Esophagus muscularis mucosa (tissue), 4 donors: Measurements from ENCODE around the gene PARP14. TPM values are rescaled to one million over a fixed set of nuclear protein-coding genes. Genes with fewer than 3 reads are reported as not detected.
A peak's percentile ranks its signal among the peaks of the same experiment; 100 is the strongest.
"Not testable (repeated sequence)": the region's sequence is repeated elsewhere in the genome, so short reads cannot be mapped to it uniquely, and the experiment has no call there.

ENCODE experiments used
- DNase-seq: peaks from one replicate; pipeline ENCODE4 v3.0.0-alpha.2; 2017; ENCODE audit errors: extremely low spot score
- H3K27ac ChIP-seq, 4 donors: fragments of 200-600 bp; sonication (generic); replicated peaks in 1 of 4; 1 replicate in 3 of 4; 2 replicates in 1 of 4; pipeline ENCODE4 v1.5.1; 2016 to 2019; ENCODE audit warnings: mild to moderate bottlenecking in 1 of 4
- H3K27me3 ChIP-seq, 4 donors: fragments of 200-600 bp; sonication (generic); one replicate each; pipeline versions ENCODE4 v1.5.1 to v1.6.0; 2016 to 2019
- H3K36me3 ChIP-seq, 4 donors: fragments of 200-600 bp; sonication (generic); one replicate each; pipeline ENCODE4 v1.5.1; 2016 to 2019
- H3K4me1 ChIP-seq, 4 donors: fragments of 200-600 bp; sonication (generic); one replicate each; pipeline ENCODE4 v1.5.1; 2016 to 2019
- H3K4me3 ChIP-seq, 4 donors: fragments of 200-600 bp; sonication (generic); 1 replicate in 2 of 4; 2 replicates in 2 of 4; pipeline ENCODE4 v1.5.1; 2016 to 2019; ENCODE audit warnings: mild to moderate bottlenecking in 4 of 4, moderate library complexity in 1 of 4
- H3K9me3 ChIP-seq, 4 donors: fragments of 200-600 bp; sonication (generic); 1 replicate in 3 of 4; 2 replicates in 1 of 4; pipeline ENCODE4 v1.5.1; 2016 to 2019
- CTCF ChIP-seq, 3 experiments: fragments of 200-600 bp in 2 of 3; fragments of 450-650 bp in 1 of 3; sonication (generic) in 2 of 3; IDR thresholded peaks; one replicate each; pipeline ENCODE4 v1.5.1; 2017 to 2019; ENCODE audit warnings: antibody characterized with exemption in 3 of 3, mild to moderate bottlenecking in 2 of 3, moderate library complexity in 1 of 3
- EP300 ChIP-seq: sonication (generic); formaldehyde crosslinking; IDR thresholded peaks from one replicate; pipeline ENCODE4 v1.6.1; 2017; ENCODE audit warnings: antibody characterized with exemption
- POLR2A ChIP-seq: fragments of 450-650 bp; IDR thresholded peaks from one replicate; pipeline ENCODE4 v1.6.1; 2017; ENCODE audit warnings: antibody characterized with exemption, moderate library complexity, mild to moderate bottlenecking, low read depth
- POLR2AphosphoS5 ChIP-seq, 2 donors: sonication (generic); formaldehyde crosslinking; IDR thresholded peaks; one replicate each; pipeline ENCODE4 v1.6.1; 2017; ENCODE audit warnings: antibody characterized with exemption in 2 of 2
- WGBS: methylation state at CpG from one replicate; pipeline ENCODE4 v1.1.5; 2018; 5-methylcytosine and 5-hydroxymethylcytosine counted together
- intact Hi-C: fragments of 100-400 bp; cut with DNase I; formaldehyde crosslinking; loops from one replicate; pipeline ENCODE4 v1.15.1; 2023
- total RNA-seq, 4 donors: library from RNA; depleted of rRNA; stranded (reverse); fragments of >200 nt; gene quantifications; one replicate each; pipeline versions ENCODE4 v1.1.0 to v1.2.1, GENCODE V29; 2016

Gene PARP14
- total RNA-seq, 4 donors from 2014 or later = 21.4 to 34.1 (median 22.5) TPM

GRCh38 chr3:122679085-122679881 lies 1.4 kb upstream of the PARP14 start:
- TF ChIP-seq POLR2AphosphoS5 (IDR thresholded peaks at IDR 0.05) = peak; percentile 15 to 56
- no peak for TF ChIP-seq POLR2A
- TF ChIP-seq EP300 = no peak
- TF ChIP-seq CTCF (IDR thresholded peaks at IDR 0.05) = peak; percentile 82 to 90 (median 83)
- Histone ChIP-seq H3K27me3 (no peaks in the 10 kb centered on the region), H3K36me3 (no peaks in the 10 kb centered on the region), H3K4me1 (peaks cover 20 to 46% (median 38%) of the 10 kb centered on the region in 4 donors), H3K27ac (peak overlapping the region; percentile 94 to 97 (median 94)), H3K4me3 (peak overlapping the region; percentile 91 to 94 (median 93)), H3K9me3 (no peaks in the 10 kb centered on the region)
- DNase-seq = peak; percentile 98
- 10% methylated on average over 16 of the region's 16 CpGs for WGBS
- intact Hi-C loops = loop anchor here (2.0 to 5.0 kb wide), 4 partner anchors 118 to 1132 kb away; partner anchors contain the start of gene POLQ

DNA sequence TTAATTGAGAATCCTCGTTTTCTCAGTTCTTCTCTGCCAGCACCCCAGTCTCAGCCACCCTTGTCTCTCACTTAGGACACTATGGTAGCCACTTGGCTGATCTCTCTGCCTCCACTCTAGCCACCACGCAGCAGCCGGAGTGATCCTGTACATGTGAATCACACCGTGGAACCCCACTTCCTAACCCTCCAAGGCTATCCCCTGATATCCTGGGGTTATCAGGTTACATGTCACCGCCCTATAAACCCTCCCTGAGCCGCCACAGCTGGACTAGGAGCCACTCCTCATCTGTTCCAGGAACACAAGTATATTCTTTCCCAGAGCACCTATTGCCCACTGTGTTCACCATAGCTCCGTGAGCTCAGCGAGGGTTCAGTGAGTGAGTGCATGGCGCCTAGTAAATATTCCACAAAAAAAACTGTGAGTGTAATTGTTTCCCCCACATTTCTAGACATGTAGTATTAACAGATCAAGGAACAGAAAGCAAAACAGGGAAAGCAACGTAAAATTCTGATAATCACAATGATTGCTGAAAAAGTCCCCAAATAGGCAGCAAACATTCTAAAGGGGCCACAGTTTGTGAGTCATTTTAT lies 661 bp upstream of the PARP14 start:
- WGBS = 39% methylated on average over 10 of the region's 10 CpGs
- Histone ChIP-seq H3K36me3 (peaks cover 0 to 1% (median 0%) of the 10 kb centered on the region in 4 donors), H3K27me3 (no peaks in the 10 kb centered on the region), H3K4me1 (peaks cover 20 to 46% (median 38%) of the 10 kb centered on the region in 4 donors), H3K9me3 (no peaks in the 10 kb centered on the region), H3K27ac (peak overlapping the region; percentile 94 to 97 (median 94)), H3K4me3 (peak overlapping the region; percentile 91 to 94 (median 93))
- DNase-seq = no peak
- no peak for TF ChIP-seq POLR2A
- no peak for TF ChIP-seq EP300
- no peak for TF ChIP-seq POLR2AphosphoS5 (IDR thresholded peaks at IDR 0.05)
- no peak for TF ChIP-seq CTCF (IDR thresholded peaks at IDR 0.05)
- intact Hi-C loops = loop anchor here (2.0 to 5.0 kb wide), 4 partner anchors 119 to 1133 kb away; partner anchors contain the start of gene POLQ

DNA sequence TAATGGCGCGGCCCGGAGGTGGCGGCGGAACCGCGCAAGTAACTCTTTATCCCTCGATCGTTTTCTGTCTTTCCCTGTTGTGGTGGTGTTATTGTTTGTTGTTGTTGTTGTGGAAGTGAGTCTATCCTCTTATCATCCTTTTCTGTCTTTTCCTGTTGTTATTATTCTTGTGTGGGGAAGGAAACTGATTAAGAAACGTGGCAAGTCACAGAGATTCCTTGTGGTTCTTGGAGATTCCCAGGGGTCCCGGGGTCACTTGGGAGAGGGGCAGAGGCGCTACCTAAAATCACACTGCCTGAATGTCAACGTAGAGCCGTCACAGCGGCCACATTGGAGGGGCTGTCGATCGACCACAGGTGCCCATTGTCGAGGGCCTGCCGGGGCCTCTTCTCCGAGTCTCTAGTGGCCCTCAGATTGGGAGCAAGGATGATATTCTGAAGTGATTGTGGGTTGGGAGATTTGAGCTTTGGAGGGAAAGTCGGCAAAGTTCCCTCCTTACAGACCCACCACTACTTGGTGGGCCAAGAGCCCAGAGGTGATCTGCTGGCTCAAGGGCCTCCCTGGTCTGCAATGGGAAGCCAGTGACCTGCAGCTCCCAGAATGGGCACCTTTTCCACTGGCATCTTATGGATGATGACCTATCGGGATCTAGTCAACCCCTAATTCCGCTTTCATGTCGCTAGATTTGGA lies 790 bp downstream of the PARP14 start:
- Histone ChIP-seq H3K27ac (peak overlapping the region; percentile 94 to 97 (median 94)), H3K27me3 (no peaks in the 10 kb centered on the region), H3K4me1 (peaks cover 20 to 46% (median 38%) of the 10 kb centered on the region in 4 donors), H3K9me3 (no peaks in the 10 kb centered on the region), H3K36me3 (peaks cover 0 to 11% (median 0%) of the 10 kb centered on the region in 4 donors), H3K4me3 (peak overlapping the region; percentile 91 to 94 (median 93))
- no peak for DNase-seq
- intact Hi-C loops = no loop called here
- no peak for TF ChIP-seq POLR2A
- no peak for TF ChIP-seq POLR2AphosphoS5 (IDR thresholded peaks at IDR 0.05)
- TF ChIP-seq CTCF (IDR thresholded peaks at IDR 0.05) = no peak
- TF ChIP-seq EP300 = no peak
- 26% methylated on average over 22 of the region's 24 CpGs for WGBS

DNA sequence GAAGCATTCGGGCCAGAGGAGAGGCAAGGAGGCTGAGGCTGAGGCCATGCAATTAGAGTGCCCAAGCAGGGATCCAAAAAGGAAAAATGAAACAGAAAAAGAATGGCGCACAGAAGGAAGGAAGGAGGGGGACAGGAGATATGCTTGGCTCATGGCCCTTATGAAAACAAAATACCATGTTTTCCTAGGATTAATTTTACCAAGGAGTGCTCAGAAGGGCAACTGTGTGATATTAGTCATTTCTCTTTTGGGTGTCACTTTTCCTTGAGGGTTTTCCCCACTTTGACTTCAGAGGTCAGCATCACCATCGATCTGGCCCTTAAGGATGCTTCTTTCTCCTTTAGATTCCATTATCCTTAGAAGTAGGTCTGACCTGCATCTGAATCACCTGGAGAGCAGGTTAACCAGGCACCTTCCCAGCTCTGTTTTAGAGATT lies 1.4 kb downstream of the PARP14 start:
- H3K9me3 ChIP-seq = no peaks in the 10 kb centered on the region
- 74% methylated on average over 3 of the region's 3 CpGs for WGBS
- no peaks in the 10 kb centered on the region for H3K27me3 ChIP-seq
- H3K36me3 ChIP-seq = peaks cover 0 to 17% (median under 1%) of the 10 kb centered on the region in 4 donors
- intact Hi-C loops = no loop called here
- peak overlapping the region; percentile 91 to 94 (median 93) for H3K4me3 ChIP-seq
- no peak for DNase-seq
- TF ChIP-seq EP300 = no peak
- TF ChIP-seq POLR2A = no peak
- TF ChIP-seq POLR2AphosphoS5 (IDR thresholded peaks at IDR 0.05) = no peak
- no peak for TF ChIP-seq CTCF (IDR thresholded peaks at IDR 0.05)
- peaks cover 20 to 46% (median 38%) of the 10 kb centered on the region in 4 donors for H3K4me1 ChIP-seq
- peak overlapping the region; percentile 94 to 97 (median 94) for H3K27ac ChIP-seq

DNA sequence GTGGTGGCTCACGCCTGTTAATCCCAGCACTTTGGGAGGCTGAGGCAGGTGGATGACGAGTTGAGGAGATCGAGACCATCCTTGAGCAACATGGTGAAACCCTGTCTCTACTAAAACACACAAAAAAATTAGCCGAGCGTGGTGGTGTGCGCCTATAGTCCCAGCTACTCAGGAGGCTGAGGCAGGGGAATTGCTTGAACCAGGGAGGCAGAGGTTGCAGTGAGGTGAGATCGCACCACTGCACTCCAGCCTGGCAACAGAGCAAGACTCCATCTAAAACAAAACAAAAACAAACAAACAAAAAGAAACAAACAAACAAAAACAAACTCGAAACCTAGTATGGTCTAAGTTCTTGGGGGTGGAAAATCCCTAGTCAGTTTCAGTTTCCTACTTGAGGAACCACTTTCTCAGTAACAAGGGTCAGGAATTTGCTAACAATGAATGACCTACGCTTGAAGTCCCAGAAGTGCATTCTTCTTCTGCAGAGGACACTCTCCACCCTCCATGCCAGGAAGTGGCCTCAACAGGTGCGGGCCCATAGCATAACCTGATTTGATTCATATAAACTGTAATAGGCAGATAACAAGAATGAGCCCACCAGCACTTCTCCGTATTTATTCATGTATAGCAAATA lies 2.3 kb downstream of the PARP14 start:
- Histone ChIP-seq H3K36me3 (peaks cover 0 to 24% (median 4%) of the 10 kb centered on the region in 4 donors), H3K27ac (peak overlapping the region in 2 of 4 donors; percentile 18 to 28), H3K4me1 (peaks cover 20 to 46% (median 38%) of the 10 kb centered on the region in 4 donors), H3K4me3 (peak overlapping the region; percentile 8 to 94 (median 54))
- intact Hi-C loops, DNase-seq, H3K9me3 ChIP-seq, H3K27me3 ChIP-seq: not testable (repeated sequence)
- 90% methylated on average over 11 of the region's 11 CpGs for WGBS
